ENCODE results near the gene CA14. TPM values are rescaled to one million over a fixed set of nuclear protein-coding genes. Genes with fewer than 3 reads are reported as not detected.

Gene CA14
- total and polyA plus RNA-seq, 9 of the 15 experiments (the other 6 are each of a cell fraction or from before 2014, with no cell fraction given), result 0.13 to 0.57 (median 0.26) TPM; not detected in 1

GRCh38 chr1:150234566-150235293, 22.8 kb upstream of the CA14 start (continued):
- TF ChIP-seq MYC (IDR thresholded peaks at IDR 0.05; ENCODE audit: low read depth, low read length) (peak; percentile 75), MYC (CRISPR knock-in tag; IDR thresholded peaks at IDR 0.05; ENCODE audit: borderline replicate concordance, low read depth) (0 out of 2 replicates have a peak, but pooled peaks have one; percentile 37), ZNF133 (CRISPR knock-in tag; IDR thresholded peaks at IDR 0.05) (peak; percentile 71; the same call in 1 of the 2 replicates), IRF2 (CRISPR knock-in tag; IDR thresholded peaks at IDR 0.05) (0 out of 2 replicates have a peak, but pooled peaks have one; percentile 29), ZNF395 (CRISPR knock-in tag; IDR thresholded peaks at IDR 0.05) (peak; percentile 70), ATF1 (CRISPR knock-in tag; IDR thresholded peaks at IDR 0.05) (peak; percentile 23; the same call in 1 of the 2 replicates), ATF1 (tag; IDR thresholded peaks at IDR 0.05) (peak; percentile 77), ZNF140 (CRISPR knock-in tag; IDR thresholded peaks at IDR 0.05) (no peak), CREB1 (IDR thresholded peaks at IDR 0.05) (peak; percentile 72; the same call in 1 of the 2 replicates), CREB1 (CRISPR knock-in tag; IDR thresholded peaks at IDR 0.05) (peak; percentile 77), MTA1 (IDR thresholded peaks at IDR 0.05; ENCODE audit: borderline replicate concordance) (peak; percentile 86), NRF1 (conservative IDR thresholded peaks at IDR 0.05 in 1 of 2, IDR thresholded peaks at IDR 0.05 in 1 of 2) (peak; percentile 23 to 50; a peak in 1 of 4 replicates), ETS2 (tag; IDR thresholded peaks at IDR 0.05; ENCODE audit: borderline replicate concordance, poor library complexity, severe bottlenecking) (peak; percentile 13), POLR3G (IDR thresholded peaks at IDR 0.05; ENCODE audit: extremely low read depth, insufficient read length, insufficient replicate concordance) (no peak), AFF4 (CRISPR knock-in tag; IDR thresholded peaks at IDR 0.05) (peak; percentile 67; the same call in 1 of the 2 replicates), SMARCA5 (IDR thresholded peaks at IDR 0.05) (0 out of 2 replicates have a peak, but pooled peaks have one; percentile 5), BCLAF1 (IDR thresholded peaks at IDR 0.05; ENCODE audit: borderline replicate concordance in 1 of 2, control insufficient read depth in 1 of 2, low read depth in 2 of 2, low read length in 1 of 2) (no peak), ZNF589 (CRISPR knock-in tag; IDR thresholded peaks at IDR 0.05; ENCODE audit: low read depth) (peak; percentile 66; the same call in 1 of the 2 replicates), TAF9B (IDR thresholded peaks at IDR 0.05; ENCODE audit: partially characterized antibody) (no peak), ZNF668 (CRISPR knock-in tag; IDR thresholded peaks at IDR 0.05) (no peak)

All from K562 (cell line).